Measurements from ENCODE around the gene NF1. TPM values are rescaled to one million over a fixed set of nuclear protein-coding genes. Genes with fewer than 3 reads are reported as not detected.
A peak's percentile ranks its signal among the peaks of the same experiment; 100 is the strongest.
"Not testable (repeated sequence)": the region's sequence is repeated elsewhere in the genome, so short reads cannot be mapped to it uniquely, and the experiment has no call there.

Gene NF1
- total RNA-seq, 1 experiment from 2014 or later = 62.4 TPM

- H3K27me3 Mint-ChIP-seq (ENCODE audit: insufficient read depth, unreplicated experiment) = no peaks in the 10 kb centered on the region
- no peak for TF ChIP-seq CTCF (IDR thresholded peaks at IDR 0.05; ENCODE audit: insufficient read depth in 1 of 2, low read depth in 1 of 2, low read length in 1 of 2, severe bottlenecking in 1 of 2, unreplicated experiment in 1 of 2)
- no peaks in the 10 kb centered on the region for H3K27me3 ChIP-seq (replicated peaks; ENCODE audit: control insufficient read depth, insufficient read depth, low read length)
- H3K4me3 Mint-ChIP-seq (ENCODE audit: unreplicated experiment) = no peak overlapping the region
- H3K9me3 Mint-ChIP-seq (ENCODE audit: unreplicated experiment) = no peaks in the 10 kb centered on the region
- ChIA-PET POLR2A (interaction anchor here (0.6 kb wide), 1 partner anchor 27 kb away, joined by 7 read pairs; no protein-coding TSS in a partner anchor), CTCF (no interaction called here)
- no peaks in the 10 kb centered on the region for H3K9me3 ChIP-seq
- no peaks in the 10 kb centered on the region for H3K4me1 Mint-ChIP-seq (ENCODE audit: low read depth, unreplicated experiment)
- H3K36me3 Mint-ChIP-seq (ENCODE audit: insufficient read depth, unreplicated experiment) = peaks cover 15% of the 10 kb centered on the region
- no TSS peak for BruUV-seq (replicated peaks)
- H3K27ac Mint-ChIP-seq (ENCODE audit: unreplicated experiment) = peak overlapping the region; percentile 21
- no peak overlapping the region for H3K4me3 ChIP-seq (ENCODE audit: low read depth, low read length)
- no peaks in the 10 kb centered on the region for H3K36me3 ChIP-seq (ENCODE audit: control insufficient read depth, insufficient read depth, low read length)
- intact Hi-C loops (cut with micrococcal nuclease; ENCODE audit: unreplicated experiment) = no loop called here
- DNase-seq = no peak
- no peaks in the 10 kb centered on the region for H3K4me1 ChIP-seq
Observed at GRCh38 chr17:31310260-31310659, 215.5 kb downstream of the NF1 start.

- H3K9me3 ChIP-seq = no peaks in the 10 kb centered on the region
- no peak overlapping the region for H3K4me3 Mint-ChIP-seq (ENCODE audit: unreplicated experiment)
- no peak for DNase-seq
- CTCF ChIA-PET = no interaction called here
- POLR2A ChIA-PET = no interaction called here
- H3K4me3 ChIP-seq (ENCODE audit: low read depth, low read length) = no peak overlapping the region
- H3K27me3 ChIP-seq (replicated peaks; ENCODE audit: control insufficient read depth, insufficient read depth, low read length) = no peaks in the 10 kb centered on the region
- H3K4me1 Mint-ChIP-seq (ENCODE audit: low read depth, unreplicated experiment) = no peaks in the 10 kb centered on the region
- TF ChIP-seq CTCF (IDR thresholded peaks at IDR 0.05; ENCODE audit: insufficient read depth in 1 of 2, low read depth in 1 of 2, low read length in 1 of 2, severe bottlenecking in 1 of 2, unreplicated experiment in 1 of 2) = no peak
- no peaks in the 10 kb centered on the region for H3K4me1 ChIP-seq
- intact Hi-C loops (cut with micrococcal nuclease; ENCODE audit: unreplicated experiment) = no loop called here
- peaks cover 14% of the 10 kb centered on the region for H3K36me3 Mint-ChIP-seq (ENCODE audit: insufficient read depth, unreplicated experiment)
- no peaks in the 10 kb centered on the region for H3K9me3 Mint-ChIP-seq (ENCODE audit: unreplicated experiment)
- no peak overlapping the region for H3K27ac Mint-ChIP-seq (ENCODE audit: unreplicated experiment)
- no peaks in the 10 kb centered on the region for H3K36me3 ChIP-seq (ENCODE audit: control insufficient read depth, insufficient read depth, low read length)
- no peaks in the 10 kb centered on the region for H3K27me3 Mint-ChIP-seq (ENCODE audit: insufficient read depth, unreplicated experiment)
- BruUV-seq (replicated peaks) = no TSS peak
Observed at GRCh38 chr17:31310886-31311285, 216.1 kb downstream of the NF1 start.

GRCh38 chr17:31311526-31311925 is 216.7 kb downstream of the NF1 start:
- H3K36me3 ChIP-seq (ENCODE audit: control insufficient read depth, insufficient read depth, low read length) = no peaks in the 10 kb centered on the region
- Mint-ChIP-seq H3K36me3 (ENCODE audit: insufficient read depth, unreplicated experiment) (peaks cover 14% of the 10 kb centered on the region), H3K27ac (ENCODE audit: unreplicated experiment) (no peak overlapping the region), H3K27me3 (ENCODE audit: insufficient read depth, unreplicated experiment) (no peaks in the 10 kb centered on the region), H3K9me3 (ENCODE audit: unreplicated experiment) (no peaks in the 10 kb centered on the region), H3K4me1 (ENCODE audit: low read depth, unreplicated experiment) (no peaks in the 10 kb centered on the region), H3K4me3 (ENCODE audit: unreplicated experiment) (no peak overlapping the region)
- no peaks in the 10 kb centered on the region for H3K9me3 ChIP-seq
- CTCF ChIA-PET = no interaction called here
- no peaks in the 10 kb centered on the region for H3K4me1 ChIP-seq
- no peaks in the 10 kb centered on the region for H3K27me3 ChIP-seq (replicated peaks; ENCODE audit: control insufficient read depth, insufficient read depth, low read length)
- no peak overlapping the region for H3K4me3 ChIP-seq (ENCODE audit: low read depth, low read length)
- DNase-seq = no peak
- no TSS peak for BruUV-seq (replicated peaks)
- no peak for TF ChIP-seq CTCF (IDR thresholded peaks at IDR 0.05; ENCODE audit: insufficient read depth in 1 of 2, low read depth in 1 of 2, low read length in 1 of 2, severe bottlenecking in 1 of 2, unreplicated experiment in 1 of 2)
- intact Hi-C loops (cut with micrococcal nuclease; ENCODE audit: unreplicated experiment) = no loop called here
- POLR2A ChIA-PET = no interaction called here

- BruUV-seq (replicated peaks); H3K9me3 ChIP-seq; H3K9me3 Mint-ChIP-seq (ENCODE audit: unreplicated experiment); H3K27me3 Mint-ChIP-seq (ENCODE audit: insufficient read depth, unreplicated experiment); H3K36me3 ChIP-seq (ENCODE audit: control insufficient read depth, insufficient read depth, low read length); H3K27ac Mint-ChIP-seq (ENCODE audit: unreplicated experiment); POLR2A ChIA-PET; H3K27me3 ChIP-seq (replicated peaks; ENCODE audit: control insufficient read depth, insufficient read depth, low read length); DNase-seq; H3K4me3 Mint-ChIP-seq (ENCODE audit: unreplicated experiment); H3K4me1 Mint-ChIP-seq (ENCODE audit: low read depth, unreplicated experiment); H3K4me1 ChIP-seq; intact Hi-C loops (cut with micrococcal nuclease; ENCODE audit: unreplicated experiment); H3K4me3 ChIP-seq (ENCODE audit: low read depth, low read length); CTCF ChIA-PET: not testable (repeated sequence)
- H3K36me3 Mint-ChIP-seq (ENCODE audit: insufficient read depth, unreplicated experiment) = peaks cover 14% of the 10 kb centered on the region
Observed at GRCh38 chr17:31312223-31312622, 217.4 kb downstream of the NF1 start.

Data from Caco-2 (cell line).